ENCODE data around the gene GAB1. TPM values are rescaled to one million over a fixed set of nuclear protein-coding genes. Genes with fewer than 3 reads are reported as not detected.

GAB1 gene
- total RNA-seq, 1 experiment from 2014 or later = 15.3 TPM

DNA sequence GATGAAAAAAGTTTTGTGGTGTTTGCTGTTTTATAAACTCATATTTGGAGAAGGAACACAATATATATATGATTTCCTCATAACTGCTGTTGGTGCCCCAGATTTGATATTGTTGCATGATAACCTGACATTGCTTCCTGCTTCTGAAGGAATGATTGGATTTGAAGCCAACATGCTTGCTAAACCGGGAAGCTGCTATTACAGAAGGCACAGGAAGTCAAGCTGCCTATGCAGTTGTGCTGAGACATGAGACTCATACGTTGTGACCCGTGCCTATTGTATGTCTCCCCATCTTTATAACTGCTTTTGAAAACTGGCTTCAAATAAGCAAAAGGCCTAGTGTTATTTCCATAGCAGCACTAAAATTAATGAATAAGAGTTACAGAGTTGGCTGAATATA lies 32.9 kb downstream of the GAB1 start:
- no peak overlapping the region for H3K27ac Mint-ChIP-seq
- H4K8ac ChIP-seq (replicated peaks; ENCODE audit: insufficient read length, low read depth, low read length) = no peak overlapping the region
- H3K4me1 ChIP-seq (ENCODE audit: insufficient read depth, low read length) = peaks cover 1% of the 10 kb centered on the region; the same call in 1 of the 2 replicates
- no peak overlapping the region for H3K23ac ChIP-seq (ENCODE audit: insufficient read length, low read depth, low read length)
- H3K4me2 ChIP-seq (ENCODE audit: insufficient read depth, insufficient read length, low read length) = no peak overlapping the region
- H3K23me2 ChIP-seq (ENCODE audit: insufficient read length, low read depth, low read length, poor library complexity, severe bottlenecking) = no peaks in the 10 kb centered on the region
- H3K9me3 ChIP-seq (ENCODE audit: control insufficient read depth, low read depth, low read length) = no peaks in the 10 kb centered on the region
- H3K9me3 Mint-ChIP-seq = peaks cover 2 to 9% of the 10 kb centered on the region in 2 experiments; a peak in 3 of 5 replicates
- H3K18ac ChIP-seq (ENCODE audit: insufficient read length, low read depth, low read length) = no peak overlapping the region
- no peak overlapping the region for H2AFZ ChIP-seq (ENCODE audit: low read length)
- no peak overlapping the region for H2AK5ac ChIP-seq (ENCODE audit: insufficient read length, low read length)
- no peaks in the 10 kb centered on the region for H3K79me1 ChIP-seq (ENCODE audit: insufficient read depth, low read depth, low read length, poor library complexity, severe bottlenecking)
- no peaks in the 10 kb centered on the region for H3K27me3 Mint-ChIP-seq (ENCODE audit: low read depth)
- no peak overlapping the region for H2BK120ac ChIP-seq (ENCODE audit: low read depth, low read length, poor library complexity, severe bottlenecking)
- no peak overlapping the region for H3K4ac ChIP-seq (ENCODE audit: low read depth, low read length)
- H3K9ac ChIP-seq (ENCODE audit: extremely low read depth, insufficient read length, low read length) = no peak overlapping the region
- H2BK12ac ChIP-seq (ENCODE audit: insufficient read length, low read depth, low read length) = no peak overlapping the region
- H4K5ac ChIP-seq (ENCODE audit: insufficient read length, low read depth, low read length) = no peak overlapping the region
- no CpG with 5 or more reads among the region's 3 CpGs for WGBS (ENCODE audit: extremely low coverage, insufficient read length, low lambda C conversion rate)
- TF ChIP-seq, protein P1, sequence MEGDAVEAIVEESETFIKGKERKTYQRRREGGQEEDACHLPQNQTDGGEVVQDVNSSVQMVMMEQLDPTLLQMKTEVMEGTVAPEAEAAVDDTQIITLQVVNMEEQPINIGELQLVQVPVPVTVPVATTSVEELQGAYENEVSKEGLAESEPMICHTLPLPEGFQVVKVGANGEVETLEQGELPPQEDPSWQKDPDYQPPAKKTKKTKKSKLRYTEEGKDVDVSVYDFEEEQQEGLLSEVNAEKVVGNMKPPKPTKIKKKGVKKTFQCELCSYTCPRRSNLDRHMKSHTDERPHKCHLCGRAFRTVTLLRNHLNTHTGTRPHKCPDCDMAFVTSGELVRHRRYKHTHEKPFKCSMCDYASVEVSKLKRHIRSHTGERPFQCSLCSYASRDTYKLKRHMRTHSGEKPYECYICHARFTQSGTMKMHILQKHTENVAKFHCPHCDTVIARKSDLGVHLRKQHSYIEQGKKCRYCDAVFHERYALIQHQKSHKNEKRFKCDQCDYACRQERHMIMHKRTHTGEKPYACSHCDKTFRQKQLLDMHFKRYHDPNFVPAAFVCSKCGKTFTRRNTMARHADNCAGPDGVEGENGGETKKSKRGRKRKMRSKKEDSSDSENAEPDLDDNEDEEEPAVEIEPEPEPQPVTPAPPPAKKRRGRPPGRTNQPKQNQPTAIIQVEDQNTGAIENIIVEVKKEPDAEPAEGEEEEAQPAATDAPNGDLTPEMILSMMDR (conservative IDR thresholded peaks at IDR 0.05) = no peak
- H3K56ac ChIP-seq (ENCODE audit: insufficient read length, low read depth, low read length) = no peak overlapping the region
- DNase-seq = no peak
- no peak overlapping the region for H3K4me3 Mint-ChIP-seq
- no peak overlapping the region for H3T11ph ChIP-seq (ENCODE audit: low read length)
- no peak overlapping the region for H4K91ac ChIP-seq (ENCODE audit: insufficient read length, low read depth, low read length)
- no peak overlapping the region for H2BK20ac ChIP-seq (ENCODE audit: low read depth, low read length, poor library complexity, severe bottlenecking)
- no peak overlapping the region for H2BK15ac ChIP-seq (ENCODE audit: low read depth, low read length)
- peaks cover 9 to 19% (median 9%) of the 10 kb centered on the region in 3 experiments; a peak in 5 of 7 replicates for H3K36me3 Mint-ChIP-seq (ENCODE audit: insufficient read depth in 1 of 3, low read depth in 3 of 3)
- no peak overlapping the region for H2BK5ac ChIP-seq (ENCODE audit: insufficient read length, low read length)
- H4K20me1 ChIP-seq (ENCODE audit: control insufficient read depth, insufficient read depth, insufficient read length) = no peaks in the 10 kb centered on the region
- no peaks in the 10 kb centered on the region for H3K27me3 ChIP-seq (ENCODE audit: insufficient read depth, low read length)
- H3K4me1 Mint-ChIP-seq = peaks cover 2% of the 10 kb centered on the region in 2 experiments
- H3K79me2 ChIP-seq (ENCODE audit: insufficient read depth, low read length) = no peaks in the 10 kb centered on the region
- no peak overlapping the region for H3K14ac ChIP-seq (ENCODE audit: insufficient read depth, low read length)
- H3K27ac ChIP-seq (ENCODE audit: insufficient read length, low read depth, low read length) = no peak overlapping the region
